Thoracic aorta (tissue), 2 donors: Measurements from ENCODE around the gene SCUBE1. TPM values are rescaled to one million over a fixed set of nuclear protein-coding genes. Genes with fewer than 3 reads are reported as not detected.

Source experiments
- ATAC-seq: fragments of 150-250 bp; one replicate; pipeline ENCODE4 v1.8.0; 2017; ENCODE audit warnings: low read depth; ENCODE audit not compliant: insufficient number of reproducible peaks, low FRiP score
- DNase-seq: peaks from one replicate; pipeline ENCODE4 v3.0.0-alpha.2; 2020; ENCODE audit warnings: low spot score
- H3K27ac ChIP-seq, 2 donors: fragments of 200-600 bp; sonication (generic); 1 replicate in 1 of 2; 2 replicates in 1 of 2; pipeline ENCODE4 v1.5.1; 2016; ENCODE audit warnings: mild to moderate bottlenecking in 2 of 2, moderate library complexity in 2 of 2
- H3K27me3 ChIP-seq: fragments of 200-600 bp; sonication (generic); replicated peaks from 2 replicates; pipeline ENCODE4 v1.6.0; 2016; ENCODE audit warnings: mild to moderate bottlenecking; ENCODE audit not compliant: insufficient read depth
- H3K36me3 ChIP-seq: fragments of 200-600 bp; sonication (generic); one replicate; pipeline ENCODE4 v1.5.1; 2016
- H3K4me1 ChIP-seq, 2 donors: fragments of 200-600 bp; sonication (generic); 1 replicate in 1 of 2; 2 replicates in 1 of 2; pipeline versions ENCODE4 v1.5.1 to v1.6.0; 2016; ENCODE audit warnings: low read depth in 2 of 2, mild to moderate bottlenecking in 1 of 2; ENCODE audit not compliant: control insufficient read depth in 1 of 2
- H3K4me3 ChIP-seq: fragments of 200-600 bp; sonication (generic); 2 replicates; pipeline ENCODE4 v1.5.1; 2016; ENCODE audit warnings: mild to moderate bottlenecking
- H3K9me3 ChIP-seq: fragments of 200-600 bp; sonication (generic); 2 replicates; pipeline ENCODE4 v1.5.1; 2016
- CTCF ChIP-seq: fragments of 200-600 bp; sonication (generic); IDR thresholded peaks from one replicate; pipeline ENCODE4 v1.5.1; 2019; ENCODE audit warnings: antibody characterized with exemption
- total RNA-seq, 2 donors: library from RNA; depleted of rRNA; stranded (reverse); fragments of >200 nt; gene quantifications; one replicate each; pipeline versions ENCODE4 v1.1.0 to v1.2.3, GENCODE V29; 2016

Gene SCUBE1
- total RNA-seq, 2 donors from 2014 or later = 6.0 to 25.0 TPM

GRCh38 chr22:43273902-43274484 lies 69.2 kb downstream of the SCUBE1 start:
- Histone ChIP-seq H3K9me3 (no peaks in the 10 kb centered on the region), H3K4me3 (no peak overlapping the region), H3K27ac (no peak overlapping the region), H3K36me3 (no peaks in the 10 kb centered on the region), H3K27me3 (no peaks in the 10 kb centered on the region), H3K4me1 (no peaks in the 10 kb centered on the region)
- no peak for DNase-seq
- no peak for ATAC-seq
- TF ChIP-seq CTCF = peak; percentile 71

- no peaks in the 10 kb centered on the region for H3K9me3 ChIP-seq
- H3K27ac ChIP-seq = no peak overlapping the region
- no peaks in the 10 kb centered on the region for H3K4me1 ChIP-seq
- H3K4me3 ChIP-seq = no peak overlapping the region
- ATAC-seq = no peak
- no peaks in the 10 kb centered on the region for H3K36me3 ChIP-seq
- no peaks in the 10 kb centered on the region for H3K27me3 ChIP-seq
- no peak for DNase-seq
- no peak for TF ChIP-seq CTCF
Observed at GRCh38 chr22:43272869-43273318, 70.3 kb downstream of the SCUBE1 start.

- Histone ChIP-seq H3K27me3 (no peaks in the 10 kb centered on the region), H3K27ac (no peak overlapping the region), H3K36me3 (no peaks in the 10 kb centered on the region), H3K4me3 (no peak overlapping the region), H3K9me3 (no peaks in the 10 kb centered on the region), H3K4me1 (no peaks in the 10 kb centered on the region)
- DNase-seq = no peak
- TF ChIP-seq CTCF = no peak
- no peak for ATAC-seq
Observed at GRCh38 chr22:43272301-43272700, 70.9 kb downstream of the SCUBE1 start.

GRCh38 chr22:43270949-43271348 lies 72.2 kb downstream of the SCUBE1 start:
- H3K27me3 ChIP-seq = no peaks in the 10 kb centered on the region
- H3K27ac ChIP-seq = no peak overlapping the region
- DNase-seq (no peak), ATAC-seq (no peak)
- H3K4me1 ChIP-seq = no peaks in the 10 kb centered on the region
- no peak overlapping the region for H3K4me3 ChIP-seq
- TF ChIP-seq CTCF = no peak
- no peaks in the 10 kb centered on the region for H3K9me3 ChIP-seq
- H3K36me3 ChIP-seq = no peaks in the 10 kb centered on the region

GRCh38 chr22:43270314-43270908 lies 72.8 kb downstream of the SCUBE1 start:
- DNase-seq (no peak), ATAC-seq (no peak)
- Histone ChIP-seq H3K4me3 (no peak overlapping the region), H3K27ac (no peak overlapping the region), H3K4me1 (no peaks in the 10 kb centered on the region), H3K36me3 (no peaks in the 10 kb centered on the region), H3K27me3 (no peaks in the 10 kb centered on the region), H3K9me3 (no peaks in the 10 kb centered on the region)
- TF ChIP-seq CTCF = no peak
